Measurements from ENCODE around the gene OPN5.

- no peak for TF ChIP-seq CTCF (IDR thresholded peaks at IDR 0.05; ENCODE audit: insufficient read depth, low read length, poor library complexity, severe bottlenecking)
- TF ChIP-seq EZH2phosphoT487 (conservative IDR thresholded peaks at IDR 0.05; ENCODE audit: low read length): no peak
These were observed 7.7 kb downstream of the OPN5 start for GRCh38 chr6:47789553-47789952.
